ENCODE data around the gene UBTD2. TPM values are rescaled to one million over a fixed set of nuclear protein-coding genes. Genes with fewer than 3 reads are reported as not detected.
"Not testable (repeated sequence)": the region's sequence is repeated elsewhere in the genome, so short reads cannot be mapped to it uniquely, and the experiment has no call there.

The UBTD2 gene
- polyA plus RNA-seq, 3 donors: 2.3 to 3.2 (median 2.6) TPM

DNA sequence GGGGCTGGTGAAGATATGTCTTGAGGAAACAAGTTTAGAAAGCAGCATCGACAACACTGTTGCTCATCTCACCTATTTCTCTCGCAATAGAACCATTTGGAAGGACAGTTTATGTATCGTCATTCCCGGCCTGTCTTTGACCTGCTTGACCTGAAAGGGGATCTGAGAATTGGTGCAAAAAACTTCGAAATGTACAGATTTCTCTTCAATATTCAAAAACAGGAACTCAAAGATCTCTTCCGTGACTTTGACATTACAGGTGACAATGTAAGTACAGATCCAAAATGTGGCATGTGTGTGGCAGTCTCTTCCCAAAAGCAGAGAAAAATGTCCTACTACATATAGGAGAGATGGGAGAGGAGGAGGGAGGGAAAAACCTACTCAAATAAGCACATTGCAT is 83.1 kb downstream of the UBTD2 start:
- Mint-ChIP-seq H3K36me3 (no peaks in the 10 kb centered on the region), H3K27me3 (ENCODE audit: low read depth in 3 of 3) (peaks cover 0 to 11% (median 2%) of the 10 kb centered on the region in 3 donors), H3K4me3 (peak overlapping the region in 1 of 2 donors; percentile 26), H3K27ac (no peak overlapping the region), H3K4me1 (peaks cover 23% of the 10 kb centered on the region), H3K9me3 (peaks cover 3 to 10% (median 5%) of the 10 kb centered on the region in 7 donors)
- no peaks in the 10 kb centered on the region for H3K27me3 ChIP-seq (ENCODE audit: control insufficient read depth in 2 of 2, insufficient read depth in 2 of 2, low read length in 2 of 2)
- no peaks in the 10 kb centered on the region for H4K20me1 ChIP-seq (ENCODE audit: insufficient read depth, low read length)
- H3K4me3 ChIP-seq (replicated peaks in 1 of 3; ENCODE audit: low read depth in 2 of 3, low read length in 3 of 3): no peak overlapping the region
- TF ChIP-seq, protein P1, sequence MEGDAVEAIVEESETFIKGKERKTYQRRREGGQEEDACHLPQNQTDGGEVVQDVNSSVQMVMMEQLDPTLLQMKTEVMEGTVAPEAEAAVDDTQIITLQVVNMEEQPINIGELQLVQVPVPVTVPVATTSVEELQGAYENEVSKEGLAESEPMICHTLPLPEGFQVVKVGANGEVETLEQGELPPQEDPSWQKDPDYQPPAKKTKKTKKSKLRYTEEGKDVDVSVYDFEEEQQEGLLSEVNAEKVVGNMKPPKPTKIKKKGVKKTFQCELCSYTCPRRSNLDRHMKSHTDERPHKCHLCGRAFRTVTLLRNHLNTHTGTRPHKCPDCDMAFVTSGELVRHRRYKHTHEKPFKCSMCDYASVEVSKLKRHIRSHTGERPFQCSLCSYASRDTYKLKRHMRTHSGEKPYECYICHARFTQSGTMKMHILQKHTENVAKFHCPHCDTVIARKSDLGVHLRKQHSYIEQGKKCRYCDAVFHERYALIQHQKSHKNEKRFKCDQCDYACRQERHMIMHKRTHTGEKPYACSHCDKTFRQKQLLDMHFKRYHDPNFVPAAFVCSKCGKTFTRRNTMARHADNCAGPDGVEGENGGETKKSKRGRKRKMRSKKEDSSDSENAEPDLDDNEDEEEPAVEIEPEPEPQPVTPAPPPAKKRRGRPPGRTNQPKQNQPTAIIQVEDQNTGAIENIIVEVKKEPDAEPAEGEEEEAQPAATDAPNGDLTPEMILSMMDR (IDR thresholded peaks at IDR 0.05): no peak
- WGBS (ENCODE audit: insufficient coverage): no CpG with 5 or more reads among the region's 6 CpGs
- H3K27ac ChIP-seq (ENCODE audit: low read depth in 1 of 2, low read length in 2 of 2): no peak overlapping the region
- intact Hi-C loops (cut with micrococcal nuclease): no loop called here
- H3K9ac ChIP-seq (ENCODE audit: insufficient read depth, low read length, poor library complexity, severe bottlenecking): no peak overlapping the region
- DNase-seq: no peak
- H2AFZ ChIP-seq (ENCODE audit: insufficient read depth, low read depth, low read length, poor library complexity, severe bottlenecking): no peak overlapping the region
- no peaks in the 10 kb centered on the region for H3K79me2 ChIP-seq (ENCODE audit: insufficient read depth, low read length)
- no peak overlapping the region for H3K4me2 ChIP-seq (replicated peaks; ENCODE audit: extremely low read depth, low read length, poor library complexity, severe bottlenecking)
- H3K9me3 ChIP-seq (replicated peaks in 1 of 2; ENCODE audit: control insufficient read depth in 1 of 2, insufficient read depth in 1 of 2, low read length in 2 of 2): peaks cover 0 to 3% of the 10 kb centered on the region in 2 donors
- peaks cover 19 to 22% of the 10 kb centered on the region in 2 donors for H3K4me1 ChIP-seq (ENCODE audit: control insufficient read depth in 1 of 2, insufficient read depth in 2 of 2, low read length in 2 of 2)
- H3K36me3 ChIP-seq (replicated peaks in 1 of 2; ENCODE audit: control insufficient read depth in 1 of 2, insufficient read depth in 2 of 2, low read length in 2 of 2): no peaks in the 10 kb centered on the region

DNA sequence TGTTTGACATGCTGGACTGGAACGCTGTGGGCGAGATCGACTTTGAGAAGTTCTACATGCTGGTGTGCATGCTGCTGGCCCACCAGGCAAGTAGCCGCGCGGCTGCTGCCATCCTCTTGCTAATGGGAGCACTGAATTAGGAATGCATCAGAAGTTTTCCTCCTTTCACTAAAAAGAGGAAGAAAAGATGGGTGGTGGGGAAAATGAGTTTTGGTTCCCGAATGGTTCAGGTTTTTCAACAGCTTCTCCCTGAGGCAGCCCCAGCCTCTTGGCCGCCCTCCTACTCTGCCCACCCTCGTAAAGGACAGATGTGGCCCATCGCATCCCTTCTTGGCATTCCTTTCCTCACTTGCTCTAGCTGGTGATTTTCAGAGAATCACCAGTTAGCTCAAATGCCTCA is 84.1 kb downstream of the UBTD2 start:
- H3K4me2 ChIP-seq (replicated peaks; ENCODE audit: extremely low read depth, low read length, poor library complexity, severe bottlenecking): peak overlapping the region; percentile 29
- H3K4me1 Mint-ChIP-seq: peaks cover 23% of the 10 kb centered on the region
- H3K27me3 ChIP-seq (ENCODE audit: control insufficient read depth in 2 of 2, insufficient read depth in 2 of 2, low read length in 2 of 2): no peaks in the 10 kb centered on the region
- peaks cover 0 to 3% of the 10 kb centered on the region in 2 donors for H3K9me3 ChIP-seq (replicated peaks in 1 of 2; ENCODE audit: control insufficient read depth in 1 of 2, insufficient read depth in 1 of 2, low read length in 2 of 2)
- H2AFZ ChIP-seq (ENCODE audit: insufficient read depth, low read depth, low read length, poor library complexity, severe bottlenecking): no peak overlapping the region
- intact Hi-C loops (cut with micrococcal nuclease): loop anchor here in 1 of 2 donors (5.0 kb wide), 1 partner anchor 272 kb away; no protein-coding TSS in a partner anchor
- peaks cover 0 to 11% (median 1%) of the 10 kb centered on the region in 3 donors for H3K27me3 Mint-ChIP-seq (ENCODE audit: low read depth in 3 of 3)
- DNase-seq: peak in 1 of 3 donors; percentile 33
- peak overlapping the region in 6 of 7 donors; percentile 39 to 74 (median 62) for H3K27ac Mint-ChIP-seq
- H4K20me1 ChIP-seq (ENCODE audit: insufficient read depth, low read length): no peaks in the 10 kb centered on the region
- no peak overlapping the region for H3K9ac ChIP-seq (ENCODE audit: insufficient read depth, low read length, poor library complexity, severe bottlenecking)
- H3K4me3 ChIP-seq (replicated peaks in 1 of 3; ENCODE audit: low read depth in 2 of 3, low read length in 3 of 3): no peak overlapping the region
- no peaks in the 10 kb centered on the region for H3K36me3 ChIP-seq (replicated peaks in 1 of 2; ENCODE audit: control insufficient read depth in 1 of 2, insufficient read depth in 2 of 2, low read length in 2 of 2)
- H3K9me3 Mint-ChIP-seq: peaks cover 3 to 10% (median 5%) of the 10 kb centered on the region in 7 donors
- no peaks in the 10 kb centered on the region for H3K36me3 Mint-ChIP-seq
- peaks cover 19 to 22% of the 10 kb centered on the region in 2 donors for H3K4me1 ChIP-seq (ENCODE audit: control insufficient read depth in 1 of 2, insufficient read depth in 2 of 2, low read length in 2 of 2)
- 49% methylated on average over 6 of the region's 10 CpGs for WGBS (ENCODE audit: insufficient coverage)
- H3K79me2 ChIP-seq (ENCODE audit: insufficient read depth, low read length): no peaks in the 10 kb centered on the region
- H3K4me3 Mint-ChIP-seq: peak overlapping the region; percentile 8 to 79
- H3K27ac ChIP-seq (ENCODE audit: low read depth in 1 of 2, low read length in 2 of 2): peak overlapping the region in 1 of 2 donors; percentile 14
- TF ChIP-seq, protein P1 (IDR thresholded peaks at IDR 0.05): no peak

GRCh38 chr5:172197775-172198174 is 85.8 kb downstream of the UBTD2 start:
- not testable (repeated sequence) for H3K27ac Mint-ChIP-seq; H3K79me2 ChIP-seq (ENCODE audit: insufficient read depth, low read length); H3K4me3 Mint-ChIP-seq; H3K36me3 ChIP-seq (replicated peaks in 1 of 2; ENCODE audit: control insufficient read depth in 1 of 2, insufficient read depth in 2 of 2, low read length in 2 of 2); H3K27ac ChIP-seq (ENCODE audit: low read depth in 1 of 2, low read length in 2 of 2); H3K9me3 ChIP-seq (replicated peaks in 1 of 2; ENCODE audit: control insufficient read depth in 1 of 2, insufficient read depth in 1 of 2, low read length in 2 of 2); H3K27me3 ChIP-seq (ENCODE audit: control insufficient read depth in 2 of 2, insufficient read depth in 2 of 2, low read length in 2 of 2); H4K20me1 ChIP-seq (ENCODE audit: insufficient read depth, low read length); H3K4me2 ChIP-seq (replicated peaks; ENCODE audit: extremely low read depth, low read length, poor library complexity, severe bottlenecking); H2AFZ ChIP-seq (ENCODE audit: insufficient read depth, low read depth, low read length, poor library complexity, severe bottlenecking); H3K4me3 ChIP-seq (replicated peaks in 1 of 3; ENCODE audit: low read depth in 2 of 3, low read length in 3 of 3); H3K9ac ChIP-seq (ENCODE audit: insufficient read depth, low read length, poor library complexity, severe bottlenecking); H3K36me3 Mint-ChIP-seq; DNase-seq
- intact Hi-C loops (cut with micrococcal nuclease): loop anchor here in 1 of 2 donors (5.0 kb wide), 1 partner anchor 270 kb away; no protein-coding TSS in a partner anchor
- Mint-ChIP-seq H3K27me3 (ENCODE audit: low read depth in 3 of 3) (peaks cover 0 to 11% (median 1%) of the 10 kb centered on the region in 3 donors), H3K9me3 (peaks cover 3 to 13% (median 5%) of the 10 kb centered on the region in 7 donors), H3K4me1 (peaks cover 20% of the 10 kb centered on the region)
- WGBS (ENCODE audit: insufficient coverage): 73% methylated on average over 2 of the region's 4 CpGs
- peaks cover 19 to 22% of the 10 kb centered on the region in 2 donors for H3K4me1 ChIP-seq (ENCODE audit: control insufficient read depth in 1 of 2, insufficient read depth in 2 of 2, low read length in 2 of 2)

Data from CD14-positive monocyte (primary cell).